ENCODE measurements around the gene GAREM1.

GAREM1 gene

GRCh38 chr18:32290810-32291209 is 179.9 kb downstream of the GAREM1 start:
- H3K4me3 ChIP-seq (ENCODE audit: low read depth, low read length): no peak overlapping the region
- DNase-seq (ENCODE audit: low read depth): no peak
- TF ChIP-seq MYC (IDR thresholded peaks at IDR 0.05; ENCODE audit: low read depth, low read length) (no peak), CTCF (IDR thresholded peaks at IDR 0.05; ENCODE audit: low read depth, low read length) (no peak), POLR2A (IDR thresholded peaks at IDR 0.05; ENCODE audit: extremely low read depth, insufficient read length) (no peak), MAX (IDR thresholded peaks at IDR 0.05; ENCODE audit: low read depth, low read length) (no peak)

GRCh38 chr18:32289483-32290075 is 181.1 kb downstream of the GAREM1 start:
- DNase-seq (ENCODE audit: low read depth): peak; percentile 63
- no peak overlapping the region for H3K4me3 ChIP-seq (ENCODE audit: low read depth, low read length)
- TF ChIP-seq POLR2A (IDR thresholded peaks at IDR 0.05; ENCODE audit: extremely low read depth, insufficient read length) (no peak), CTCF (IDR thresholded peaks at IDR 0.05; ENCODE audit: low read depth, low read length) (peak; percentile 79)

GRCh38 chr18:32287873-32288272 is 182.8 kb downstream of the GAREM1 start:
- no peak for TF ChIP-seq MYC (IDR thresholded peaks at IDR 0.05; ENCODE audit: low read depth, low read length)
- no peak for TF ChIP-seq MAX (IDR thresholded peaks at IDR 0.05; ENCODE audit: low read depth, low read length)
- no peak for TF ChIP-seq POLR2A (IDR thresholded peaks at IDR 0.05; ENCODE audit: extremely low read depth, insufficient read length)
- DNase-seq (ENCODE audit: low read depth): no peak
- no peak overlapping the region for H3K4me3 ChIP-seq (ENCODE audit: low read depth, low read length)

GRCh38 chr18:32287249-32287648 is 183.4 kb downstream of the GAREM1 start:
- TF ChIP-seq MYC (IDR thresholded peaks at IDR 0.05; ENCODE audit: low read depth, low read length): no peak
- TF ChIP-seq POLR2A (IDR thresholded peaks at IDR 0.05; ENCODE audit: extremely low read depth, insufficient read length): no peak

GRCh38 chr18:32286749-32287148 is 183.9 kb downstream of the GAREM1 start:
- no peak for DNase-seq (ENCODE audit: low read depth)
- TF ChIP-seq CTCF (IDR thresholded peaks at IDR 0.05; ENCODE audit: low read depth, low read length): no peak
- TF ChIP-seq POLR2A (IDR thresholded peaks at IDR 0.05; ENCODE audit: extremely low read depth, insufficient read length): no peak
- no peak overlapping the region for H3K4me3 ChIP-seq (ENCODE audit: low read depth, low read length)

More at GRCh38 chr18:32287249-32287648, 183.4 kb downstream of the GAREM1 start:
- DNase-seq (ENCODE audit: low read depth): no peak
- no peak overlapping the region for H3K4me3 ChIP-seq (ENCODE audit: low read depth, low read length)

- no peak for TF ChIP-seq CTCF (IDR thresholded peaks at IDR 0.05; ENCODE audit: low read depth, low read length)
- TF ChIP-seq POLR2A (IDR thresholded peaks at IDR 0.05; ENCODE audit: extremely low read depth, insufficient read length): no peak
- no peak for DNase-seq (ENCODE audit: low read depth)
- H3K4me3 ChIP-seq (ENCODE audit: low read depth, low read length): no peak overlapping the region
Observed at GRCh38 chr18:32284284-32284683, 186.4 kb downstream of the GAREM1 start.

- TF ChIP-seq MAX (IDR thresholded peaks at IDR 0.05; ENCODE audit: low read depth, low read length): no peak
- TF ChIP-seq CTCF (IDR thresholded peaks at IDR 0.05; ENCODE audit: low read depth, low read length): no peak
- TF ChIP-seq MYC (IDR thresholded peaks at IDR 0.05; ENCODE audit: low read depth, low read length): no peak
- no peak for TF ChIP-seq POLR2A (IDR thresholded peaks at IDR 0.05; ENCODE audit: extremely low read depth, insufficient read length)
- no peak overlapping the region for H3K4me3 ChIP-seq (ENCODE audit: low read depth, low read length)
- DNase-seq (ENCODE audit: low read depth): no peak
Observed at GRCh38 chr18:32280911-32281310, 189.8 kb downstream of the GAREM1 start.

All from NB4 (cell line).